Fibroblast of lung (primary cell): ENCODE measurements around the gene NACC1. TPM values are rescaled to one million over a fixed set of nuclear protein-coding genes. Genes with fewer than 3 reads are reported as not detected.
"Not testable (repeated sequence)": the region's sequence is repeated elsewhere in the genome, so short reads cannot be mapped to it uniquely, and the experiment has no call there.

Experiments
- DNase-seq, 2 donors: peaks; one replicate each; pipeline versions ENCODE4 v3.0.0 to v3.0.0-alpha.2; 2010; ENCODE audit warnings: low read depth in 2 of 2
- H2AFZ ChIP-seq: 2 replicates; pipeline ENCODE4 v1.5.1; 2012; ENCODE audit warnings: low read length, control low read depth, inconsistent platforms
- H3K27ac ChIP-seq: 2 replicates; pipeline ENCODE4 v1.5.1; 2011; ENCODE audit warnings: low read length, control low read depth; ENCODE audit not compliant: insufficient read depth
- H3K27me3 ChIP-seq: 2 replicates; pipeline ENCODE4 v1.5.1; 2011; ENCODE audit warnings: mild to moderate bottlenecking, low read length; ENCODE audit not compliant: control insufficient read depth, insufficient read depth
- H3K36me3 ChIP-seq: 2 replicates; pipeline ENCODE4 v1.5.1; 2011; ENCODE audit warnings: low read length; ENCODE audit not compliant: control insufficient read depth, insufficient read depth
- H3K4me1 ChIP-seq: 2 replicates; pipeline ENCODE4 v1.5.1; 2011; ENCODE audit warnings: low read length; ENCODE audit not compliant: control insufficient read depth, insufficient read depth; ENCODE audit errors: extremely low read depth
- H3K4me2 ChIP-seq: 2 replicates; pipeline ENCODE4 v1.5.1; 2011; ENCODE audit warnings: low read length, control low read depth; ENCODE audit not compliant: insufficient read depth; ENCODE audit errors: extremely low read depth
- H3K4me3 ChIP-seq, 4 experiments: fragments of 200-600 bp in 1 of 4; sonication (generic) in 1 of 4; replicated peaks in 1 of 4; 2 replicates each; pipeline ENCODE4 v1.5.1; 2011 to 2016; ENCODE audit warnings: low read length in 4 of 4, low read depth in 3 of 4, mild to moderate bottlenecking in 3 of 4, control low read depth in 2 of 4, inconsistent platforms in 1 of 4, mixed read lengths in 1 of 4; ENCODE audit not compliant: insufficient read depth in 1 of 4; ENCODE audit errors: control extremely low read depth in 1 of 4
- H3K79me2 ChIP-seq: 2 replicates; pipeline ENCODE4 v1.5.1; 2012; ENCODE audit warnings: mild to moderate bottlenecking, low read length, inconsistent platforms; ENCODE audit not compliant: control insufficient read depth, insufficient read depth
- H3K9ac ChIP-seq: 2 replicates; pipeline ENCODE4 v1.5.1; 2011; ENCODE audit warnings: mild to moderate bottlenecking, low read length, control low read depth; ENCODE audit not compliant: insufficient read depth
- H3K9me3 ChIP-seq: 2 replicates; pipeline ENCODE4 v1.5.1; 2012; ENCODE audit warnings: low read depth, low read length; ENCODE audit not compliant: control insufficient read depth, insufficient read depth
- H4K20me1 ChIP-seq: 2 replicates; pipeline ENCODE4 v1.5.1; 2011; ENCODE audit warnings: low read length; ENCODE audit not compliant: control insufficient read depth, insufficient read depth; ENCODE audit errors: extremely low read depth
- CTCF ChIP-seq, 2 donors: IDR thresholded peaks in 1 of 2; conservative IDR thresholded peaks in 1 of 2; 1 replicate in 1 of 2; 2 replicates in 1 of 2; pipeline ENCODE4 v1.5.1; 2011 to 2012; ENCODE audit warnings: low read length in 2 of 2, control low read depth in 1 of 2, inconsistent platforms in 1 of 2, low read depth in 1 of 2, mild to moderate bottlenecking in 1 of 2
- EZH2 ChIP-seq: IDR thresholded peaks from 2 replicates; pipeline ENCODE4 v1.5.1; 2012; ENCODE audit warnings: low read length, control low read depth, mild to moderate bottlenecking; ENCODE audit errors: missing control alignments
- polyA plus RNA-seq, 2 donors: library from polyadenylated mRNA; depleted of rRNA in 1 of 2; stranded (reverse) in 1 of 2; unstranded in 1 of 2; fragments of >200 nt; gene quantifications; 2 replicates each; pipeline ENCODE4 v1.2.1, GENCODE V29; 2011 to 2012; ENCODE audit warnings: missing spikeins in 1 of 2
- total RNA-seq: library from RNA; depleted of rRNA; stranded (reverse); fragments of >200 nt; gene quantifications from 2 replicates; pipeline ENCODE4 v1.2.1, GENCODE V29; 2014

The NACC1 gene
- total and polyA plus RNA-seq, 2 donors (not counting 1 experiment from before 2014, with no cell fraction given): 31.9 to 33.5 TPM

- Histone ChIP-seq H3K4me2 (no peak overlapping the region), H3K27me3 (no peaks in the 10 kb centered on the region), H3K9ac (no peak overlapping the region)
These were observed 28.9 kb downstream of the NACC1 start for GRCh38 chr19:13146763-13147563.

GRCh38 chr19:13149173-13149627 is 31.1 kb downstream of the NACC1 start:
- not testable (repeated sequence) for H3K4me1 ChIP-seq, DNase-seq, H3K27me3 ChIP-seq, H3K36me3 ChIP-seq, H3K9me3 ChIP-seq, H4K20me1 ChIP-seq
- Histone ChIP-seq H3K4me2 (peak overlapping the region; percentile 92), H3K4me3 (peak overlapping the region; percentile 75 to 100 (median 98)), H2AFZ (peak overlapping the region; percentile 66), H3K9ac (peak overlapping the region; percentile 97), H3K79me2 (peaks cover 39% of the 10 kb centered on the region), H3K27ac (peak overlapping the region; percentile 99)

More at GRCh38 chr19:13146763-13147563, 28.9 kb downstream of the NACC1 start:
- DNase-seq: peak in 1 of 2 donors; percentile 66
- no peak overlapping the region for H3K4me3 ChIP-seq
- H2AFZ ChIP-seq: no peak overlapping the region
- no peak for TF ChIP-seq EZH2
- TF ChIP-seq CTCF (conservative IDR thresholded peaks at IDR 0.05 in 1 of 2, IDR thresholded peaks at IDR 0.05 in 1 of 2; ENCODE audit: low read depth in 1 of 2, low read length in 2 of 2): no peak
- H3K36me3 ChIP-seq: peaks cover 4% of the 10 kb centered on the region
- no peaks in the 10 kb centered on the region for H3K9me3 ChIP-seq
- peaks cover 13% of the 10 kb centered on the region for H3K4me1 ChIP-seq
- H3K27ac ChIP-seq: peak overlapping the region; percentile 0
- no peaks in the 10 kb centered on the region for H4K20me1 ChIP-seq
- peaks cover 18% of the 10 kb centered on the region for H3K79me2 ChIP-seq

- Histone ChIP-seq H3K4me2 (peak overlapping the region; percentile 92), H3K36me3 (peaks cover 4% of the 10 kb centered on the region), H4K20me1 (no peaks in the 10 kb centered on the region), H3K9ac (peak overlapping the region; percentile 97), H3K27ac (peak overlapping the region; percentile 99), H3K79me2 (peaks cover 44% of the 10 kb centered on the region), H3K4me3 (peak overlapping the region; percentile 75 to 100 (median 98)), H3K27me3 (no peaks in the 10 kb centered on the region), H2AFZ (peak overlapping the region; percentile 89), H3K4me1 (peaks cover 7% of the 10 kb centered on the region), H3K9me3 (no peaks in the 10 kb centered on the region)
- TF ChIP-seq CTCF (conservative IDR thresholded peaks at IDR 0.05 in 1 of 2, IDR thresholded peaks at IDR 0.05 in 1 of 2; ENCODE audit: low read depth in 1 of 2, low read length in 2 of 2) (no peak), EZH2 (no peak)
- DNase-seq: peak; percentile 27 to 58
These were observed 31.6 kb downstream of the NACC1 start for GRCh38 chr19:13149628-13150186.
